ENCODE data around the gene DAPK1. TPM values are rescaled to one million over a fixed set of nuclear protein-coding genes. Genes with fewer than 3 reads are reported as not detected.
A peak's percentile ranks its signal among the peaks of the same experiment; 100 is the strongest.

Gene DAPK1
- total RNA-seq, 1 donor from 2014 or later, result 5.3 TPM

DNA sequence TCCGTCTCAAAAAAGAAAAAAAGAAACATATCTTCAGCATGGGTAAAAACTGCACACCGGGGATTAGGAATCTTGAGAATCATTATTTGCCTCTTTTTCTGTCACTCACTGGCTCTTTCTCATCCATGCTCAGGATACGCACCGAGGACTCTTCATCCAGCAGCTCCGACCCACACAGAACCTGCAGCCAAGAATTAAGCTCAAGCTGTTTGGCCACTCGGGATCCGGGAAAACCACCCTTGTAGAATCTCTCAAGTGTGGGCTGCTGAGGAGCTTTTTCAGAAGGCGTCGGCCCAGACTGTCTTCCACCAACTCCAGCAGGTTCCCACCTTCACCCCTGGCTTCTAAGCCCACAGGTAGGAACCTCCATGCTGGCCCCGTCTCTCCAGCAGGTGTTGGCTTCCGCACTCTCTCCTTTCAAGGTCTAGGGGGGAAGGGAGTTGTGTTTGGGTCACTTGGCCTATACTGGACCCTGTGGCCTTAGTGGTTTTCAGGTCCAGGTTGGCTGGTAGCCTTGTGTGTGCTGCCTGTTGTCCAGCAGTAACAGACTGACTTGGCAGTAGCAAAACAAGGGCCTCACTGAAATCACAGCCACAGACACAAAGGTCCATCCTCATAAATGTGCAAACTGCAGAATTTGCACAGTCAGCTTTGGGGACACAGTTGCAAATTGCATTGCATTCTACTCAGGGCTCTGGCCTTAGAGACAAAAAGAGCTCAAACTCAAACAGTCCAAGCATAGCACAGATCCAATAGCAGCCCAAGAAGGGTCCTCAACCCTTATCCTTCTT lies 183.8 kb downstream of the DAPK1 start:
- ATAC-seq (ENCODE audit: poor library complexity), result no peak
- intact Hi-C loops (cut with DNase I), result loop anchor here (10.0 kb wide), 1 partner anchor 363 kb away; no protein-coding TSS in a partner anchor

DNA sequence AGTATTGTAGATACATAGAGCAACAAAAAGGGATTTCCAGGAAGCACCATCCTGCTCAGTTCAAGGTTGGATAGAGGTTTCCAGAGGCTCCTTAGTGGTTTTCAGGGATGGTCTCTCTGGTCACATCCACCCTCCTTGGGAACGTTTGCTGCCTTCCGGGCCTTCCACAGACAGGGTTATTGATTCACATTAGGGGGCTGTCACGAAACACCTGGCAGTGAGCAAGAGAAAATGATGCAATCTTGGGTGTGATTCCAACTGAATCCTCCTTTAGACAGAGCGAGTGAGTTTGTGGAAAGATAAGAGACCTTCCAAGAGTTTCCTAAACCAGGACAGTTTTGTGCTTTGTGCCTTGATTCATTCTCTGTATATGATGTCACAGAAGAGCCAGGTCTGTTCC lies 184.4 kb downstream of the DAPK1 start:
- ATAC-seq (ENCODE audit: poor library complexity) (no peak), DNase-seq (no peak)
- intact Hi-C loops (cut with DNase I), result loop anchor here (10.0 kb wide), 1 partner anchor 363 kb away; no protein-coding TSS in a partner anchor

More for the DNA sequence above, 183.8 kb downstream of the DAPK1 start:
- no peak for DNase-seq

DNA sequence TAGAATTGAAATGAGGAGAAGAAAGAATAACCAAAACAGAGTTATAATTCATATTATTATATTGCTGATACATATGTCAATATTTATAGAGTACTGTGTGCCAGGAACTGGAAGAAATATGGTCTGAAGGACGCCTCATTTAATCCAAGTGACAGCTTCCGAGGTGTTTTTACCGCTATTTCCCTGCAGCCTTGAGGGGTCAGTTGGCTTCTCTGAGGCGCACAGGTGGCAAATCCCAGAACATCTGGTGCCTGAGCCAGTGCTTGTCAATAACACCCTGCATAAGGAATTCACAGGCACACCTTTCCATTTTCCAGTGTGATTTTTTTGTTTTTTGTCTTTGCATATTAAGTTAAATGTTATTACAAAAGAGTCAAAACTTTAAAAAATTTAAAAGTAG lies 185.0 kb downstream of the DAPK1 start:
- DNase-seq, result no peak
- no peak for ATAC-seq (ENCODE audit: poor library complexity)
- intact Hi-C loops (cut with DNase I), result loop anchor here (10.0 kb wide), 1 partner anchor 362 kb away; no protein-coding TSS in a partner anchor

DNA sequence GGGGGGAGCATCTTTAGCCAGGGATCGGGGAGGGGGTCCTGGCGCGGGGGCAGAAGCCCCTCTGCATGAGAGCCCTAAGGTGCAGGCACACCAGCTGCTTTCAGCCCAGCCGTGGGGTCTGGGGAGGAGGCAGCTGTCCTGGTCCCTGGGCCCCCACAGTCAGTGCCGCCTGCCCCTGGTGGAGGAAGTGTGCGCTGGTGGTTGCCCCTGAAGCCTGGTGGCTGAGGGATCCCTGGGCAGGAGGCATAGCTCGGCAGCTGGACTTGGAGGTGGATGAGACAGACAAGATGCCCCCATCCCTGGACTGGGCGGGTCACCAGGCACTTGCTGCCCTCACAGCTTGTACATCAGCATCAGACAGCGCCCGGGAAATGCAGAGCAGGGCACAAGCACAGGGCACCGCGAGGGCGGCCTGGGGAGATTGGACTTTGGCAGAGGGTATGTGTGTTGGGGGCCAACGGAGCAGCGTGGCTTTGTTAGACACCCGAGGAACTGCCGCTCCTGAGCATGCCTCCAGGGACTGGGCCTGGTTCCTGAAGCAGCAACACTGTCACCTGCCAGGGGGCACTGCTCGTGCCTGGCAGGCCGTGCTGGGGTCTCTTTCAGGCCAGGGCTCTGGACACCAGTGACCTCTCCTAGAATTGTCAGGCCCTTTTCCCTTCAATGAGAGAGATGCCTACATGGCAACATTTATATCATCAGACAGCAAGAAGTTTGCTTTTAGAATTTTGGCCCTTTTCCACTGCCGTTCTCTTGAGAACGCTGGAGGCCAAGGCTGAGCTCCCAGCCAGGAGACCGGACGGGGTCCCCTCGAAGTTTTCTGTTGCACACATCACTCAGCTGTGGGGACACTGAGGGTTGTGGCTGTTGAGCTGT lies 186.3 kb downstream of the DAPK1 start:
- no peak for DNase-seq

DNA sequence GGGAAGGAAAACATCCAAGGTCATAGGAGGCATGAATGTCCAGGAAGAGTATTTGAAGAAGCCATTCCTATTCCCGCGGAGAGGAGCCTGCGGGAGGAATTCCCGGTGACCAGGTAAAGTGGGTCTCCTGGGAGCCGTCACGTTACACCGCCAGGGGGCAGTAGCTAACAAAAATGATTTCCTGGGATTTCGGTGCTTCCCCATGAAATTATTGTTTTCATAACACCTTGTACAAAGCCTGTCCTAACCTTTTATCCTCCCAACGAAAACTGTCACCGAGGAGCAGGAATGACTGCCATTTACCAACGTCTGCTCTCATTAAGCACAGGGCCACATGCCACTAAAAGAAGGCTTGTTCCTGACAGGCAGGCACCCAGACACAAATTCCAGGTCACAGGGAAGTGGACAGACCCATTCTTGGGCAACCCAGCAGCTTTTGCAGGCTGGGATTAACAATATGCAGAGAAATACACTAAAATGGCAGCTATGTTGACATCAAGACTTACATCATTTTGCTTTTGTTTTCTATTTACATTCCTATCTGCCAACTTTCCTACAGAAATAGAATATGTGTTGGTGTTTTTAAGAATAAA lies 187.1 kb downstream of the DAPK1 start:
- intact Hi-C loops (cut with DNase I), result loop anchor here (2.0 to 10.0 kb wide), 3 partner anchors 40 to 360 kb away; no protein-coding TSS in a partner anchor
- ATAC-seq (ENCODE audit: poor library complexity), result peak; percentile 71
- peak; percentile 63 for DNase-seq

More for the DNA sequence above, 186.3 kb downstream of the DAPK1 start:
- intact Hi-C loops (cut with DNase I), result loop anchor here (2.0 to 10.0 kb wide), 3 partner anchors 41 to 361 kb away; no protein-coding TSS in a partner anchor
- no peak for ATAC-seq (ENCODE audit: poor library complexity)

GRCh38 chr9:87685441-87685840 lies 187.8 kb downstream of the DAPK1 start:
- intact Hi-C loops (cut with DNase I), result loop anchor here (2.0 to 10.0 kb wide), 3 partner anchors 39 to 359 kb away; no protein-coding TSS in a partner anchor
- no peak for ATAC-seq (ENCODE audit: poor library complexity)
- DNase-seq, result no peak

DNA sequence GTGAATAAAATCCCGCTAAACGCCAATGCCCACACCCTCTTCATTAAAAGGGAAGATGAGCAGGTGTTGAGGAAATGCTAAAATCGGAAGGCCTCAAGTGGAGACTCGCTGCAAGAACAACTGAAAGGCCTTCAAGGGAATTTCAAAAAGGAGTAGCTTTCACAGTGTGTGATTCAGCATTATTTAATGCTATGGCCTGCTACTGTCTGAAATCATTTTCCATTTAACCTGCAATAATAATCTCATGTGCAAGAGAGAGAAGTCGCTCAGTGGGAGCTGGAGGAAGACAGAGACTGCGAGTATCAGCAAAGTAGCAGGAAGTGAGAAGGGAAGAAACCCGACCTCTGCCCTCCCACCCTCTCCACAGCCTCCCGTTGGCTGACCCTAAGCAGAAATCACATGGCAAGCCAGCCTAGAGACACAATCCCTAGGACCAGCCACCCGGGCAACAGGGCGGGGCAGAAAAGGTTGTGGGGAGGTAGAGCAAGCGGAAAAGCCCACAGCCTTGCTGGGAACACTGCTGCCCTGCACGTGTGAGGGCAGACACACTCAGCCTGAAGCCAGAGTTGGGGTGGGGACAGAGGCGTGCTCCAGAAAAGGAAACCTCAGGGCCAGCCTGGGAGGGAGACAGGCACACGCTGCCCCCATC lies 188.3 kb downstream of the DAPK1 start:
- DNase-seq, result peak; percentile 58
- intact Hi-C loops (cut with DNase I), result loop anchor here (2.0 to 10.0 kb wide), 3 partner anchors 39 to 359 kb away; no protein-coding TSS in a partner anchor
- peak; percentile 68 for ATAC-seq (ENCODE audit: poor library complexity)

- intact Hi-C loops (cut with DNase I), result loop anchor here (10.0 kb wide), 1 partner anchor 358 kb away; no protein-coding TSS in a partner anchor
- ATAC-seq (ENCODE audit: poor library complexity), result no peak
Observed at GRCh38 chr9:87686520-87687090, 188.9 kb downstream of the DAPK1 start.

DNA sequence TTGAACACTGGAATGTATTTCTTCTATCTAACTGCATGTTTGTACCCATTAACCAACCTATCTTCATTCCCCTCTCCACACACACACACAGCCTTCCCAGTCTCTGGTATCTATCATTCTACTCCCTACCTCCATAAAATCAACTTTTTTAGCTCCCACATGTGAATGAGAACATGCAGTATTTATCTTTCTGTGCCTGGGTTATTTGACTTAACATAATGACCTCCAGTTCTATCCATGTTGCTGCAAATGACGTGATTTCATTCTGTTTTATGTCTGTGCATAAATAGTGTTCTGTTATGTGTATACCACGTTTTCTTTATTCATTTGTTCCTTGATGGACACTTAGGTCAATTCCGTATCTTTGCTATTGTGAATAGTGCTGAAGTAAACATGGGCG lies 189.5 kb downstream of the DAPK1 start:
- intact Hi-C loops (cut with DNase I), result loop anchor here (10.0 kb wide), 1 partner anchor 358 kb away; no protein-coding TSS in a partner anchor
- ATAC-seq (ENCODE audit: poor library complexity) (no peak), DNase-seq (no peak)

More at GRCh38 chr9:87686520-87687090, 188.9 kb downstream of the DAPK1 start:
- DNase-seq, result no peak

DNA sequence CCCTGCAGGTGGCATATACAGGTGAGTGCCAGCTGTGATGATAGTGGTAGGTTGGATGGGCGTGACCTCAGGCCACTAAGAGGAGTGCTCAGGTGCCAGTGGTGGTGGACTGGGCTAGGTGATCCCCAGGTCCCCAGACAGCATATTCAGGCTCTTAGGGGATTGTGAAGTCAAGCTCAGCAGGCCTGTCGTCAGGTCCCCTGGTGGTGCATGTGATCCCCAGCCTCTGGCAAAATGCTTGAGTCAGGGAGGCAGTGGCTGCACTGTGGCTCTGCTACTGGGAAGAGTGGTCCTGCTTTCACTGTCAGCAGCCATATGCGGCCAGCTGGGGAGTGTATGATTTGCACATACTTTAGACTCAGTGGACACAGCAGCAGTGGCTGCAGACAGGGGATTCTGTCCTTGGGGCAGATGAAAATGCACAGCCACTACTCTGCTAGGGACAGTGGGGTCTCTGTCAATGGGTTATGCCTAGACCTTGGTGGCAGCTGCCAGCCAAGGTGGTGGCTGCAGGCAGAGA lies 196.6 kb downstream of the DAPK1 start:
- ATAC-seq (ENCODE audit: poor library complexity) (no peak), DNase-seq (no peak)
- intact Hi-C loops (cut with DNase I), result no loop called here

DNA sequence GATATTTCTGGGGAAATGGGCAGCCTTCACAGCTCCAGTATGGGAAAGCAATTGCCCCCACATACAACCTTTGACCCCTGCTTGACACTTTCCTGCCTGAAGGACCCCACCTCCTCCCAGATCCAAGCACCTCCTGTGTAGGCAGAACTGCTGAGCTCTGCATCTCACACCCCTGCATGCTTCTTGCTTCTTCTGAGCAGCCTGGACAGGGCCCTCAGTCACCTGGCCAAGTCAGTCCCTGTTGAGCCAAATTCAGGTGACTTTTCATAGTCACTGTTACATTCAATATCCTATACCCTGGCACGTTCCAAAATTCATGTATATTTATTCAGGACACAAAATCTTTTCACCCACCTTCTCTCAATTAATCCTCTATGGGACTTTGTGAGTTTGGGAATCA lies 197.9 kb downstream of the DAPK1 start:
- DNase-seq (no peak), ATAC-seq (ENCODE audit: poor library complexity) (no peak)
- intact Hi-C loops (cut with DNase I), result no loop called here

DNA sequence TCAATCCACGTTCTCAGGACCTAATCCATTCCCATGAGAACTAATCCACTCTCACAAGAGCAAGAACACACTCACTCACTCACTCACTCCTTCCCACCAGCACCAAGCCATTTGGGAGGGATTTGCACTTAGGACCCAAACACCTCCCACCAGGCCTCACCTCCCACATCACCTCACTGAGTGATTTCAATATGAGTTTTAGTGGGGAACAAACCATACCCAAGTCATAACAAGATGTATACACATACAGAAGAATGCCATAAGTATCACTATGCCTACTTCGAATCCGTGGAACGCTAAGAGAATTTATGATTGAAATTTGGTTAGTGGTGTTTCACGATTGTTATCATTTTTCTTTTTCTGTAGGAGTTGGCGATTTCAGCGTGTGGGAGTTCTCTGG lies 199.0 kb downstream of the DAPK1 start:
- no peak for ATAC-seq (ENCODE audit: poor library complexity)
- DNase-seq, result no peak
- intact Hi-C loops (cut with DNase I), result no loop called here

DNA sequence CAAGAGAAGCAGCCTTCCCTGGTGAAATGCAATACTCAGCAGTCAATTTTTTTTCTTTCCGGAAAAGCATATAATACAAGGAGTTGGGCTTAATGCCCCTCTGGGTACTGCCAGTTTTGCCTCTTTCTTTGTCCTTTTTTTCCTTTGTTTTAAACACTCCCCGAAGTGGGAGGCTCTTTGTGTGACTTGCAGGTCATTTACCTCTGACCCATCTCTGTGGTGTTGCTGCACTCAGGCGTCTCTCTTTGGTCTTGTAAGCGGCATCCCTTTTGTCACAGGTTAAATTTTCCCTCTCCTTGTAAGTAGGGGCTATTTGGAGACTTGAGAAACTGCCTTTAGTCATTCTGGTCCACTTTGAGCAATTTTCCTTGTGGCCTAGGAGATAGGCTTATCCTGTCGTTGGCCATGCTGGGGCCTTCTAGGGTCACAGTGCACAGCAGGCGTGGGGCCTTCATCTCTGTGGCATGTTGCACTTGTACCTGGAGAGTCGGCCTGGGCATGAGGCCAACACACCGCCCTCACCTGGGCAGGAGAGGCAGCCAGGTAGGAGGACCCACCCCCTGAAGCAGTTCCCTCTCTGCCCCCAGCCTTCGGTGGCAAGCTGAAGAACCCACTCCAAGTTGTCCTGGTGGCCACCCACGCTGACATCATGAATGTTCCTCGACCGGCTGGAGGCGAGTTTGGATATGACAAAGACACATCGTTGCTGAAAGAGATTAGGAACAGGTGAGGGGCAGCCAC lies 200.6 kb downstream of the DAPK1 start:
- ATAC-seq (ENCODE audit: poor library complexity) (no peak), DNase-seq (no peak)
- intact Hi-C loops (cut with DNase I), result no loop called here

GRCh38 chr9:87699835-87700234 lies 202.2 kb downstream of the DAPK1 start:
- no peak for ATAC-seq (ENCODE audit: poor library complexity)
- DNase-seq, result no peak
- intact Hi-C loops (cut with DNase I), result no loop called here

- intact Hi-C loops (cut with DNase I), result no loop called here
- no peak for ATAC-seq (ENCODE audit: poor library complexity)
Observed at GRCh38 chr9:87701491-87701890, 203.8 kb downstream of the DAPK1 start.

DNA sequence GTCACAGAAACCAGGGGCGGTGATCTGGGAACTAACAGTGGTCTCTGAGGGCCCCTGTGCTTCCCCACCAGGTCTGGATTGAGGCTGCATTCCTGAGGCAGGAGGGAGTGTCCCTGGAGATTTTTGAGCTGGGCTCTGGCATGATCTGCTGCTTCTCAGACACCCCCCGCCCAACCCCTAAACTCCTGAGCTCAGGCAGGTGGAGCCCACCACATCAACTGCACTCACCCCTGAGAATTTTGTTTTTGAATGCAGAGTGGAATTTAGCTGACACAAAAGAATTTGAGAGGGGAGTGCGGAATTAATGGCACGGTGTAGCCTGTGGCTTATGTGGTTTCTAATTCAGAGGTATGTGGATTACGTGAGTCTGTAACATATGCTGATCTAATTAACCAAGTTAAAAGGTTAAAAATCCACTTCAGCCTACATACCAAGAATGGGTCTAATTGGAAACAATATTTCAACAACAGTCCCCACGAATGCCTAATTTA lies 204.3 kb downstream of the DAPK1 start:
- no peak for ATAC-seq (ENCODE audit: poor library complexity)
- intact Hi-C loops (cut with DNase I), result no loop called here
- no peak for DNase-seq

More at GRCh38 chr9:87701491-87701890, 203.8 kb downstream of the DAPK1 start:
- DNase-seq, result no peak

GRCh38 chr9:87702921-87703320 lies 205.3 kb downstream of the DAPK1 start:
- no peak for DNase-seq
- intact Hi-C loops (cut with DNase I), result no loop called here
- no peak for ATAC-seq (ENCODE audit: poor library complexity)

Data from Right ventricle myocardium superior (tissue), 1 donor.